Loucy (cell line): ENCODE results near the gene CLMN.

Experiments used
- H2AFZ ChIP-seq: fragments of 200-600 bp; sonication (generic); 2 replicates; pipeline ENCODE4 v1.6.0; 2016; ENCODE audit warnings: antibody characterized with exemption, mild to moderate bottlenecking, low read length, moderate library complexity
- H3F3A ChIP-seq: fragments of 200-600 bp; 2 replicates; pipeline ENCODE4 v1.6.0; 2016; ENCODE audit warnings: antibody characterized with exemption, low read depth, mild to moderate bottlenecking
- H3K27me3 ChIP-seq: fragments of 200-600 bp; sonication (generic); 2 replicates; pipeline ENCODE4 v1.6.1; 2014; ENCODE audit warnings: low read length, mild to moderate bottlenecking; ENCODE audit not compliant: insufficient read depth, poor library complexity, severe bottlenecking
- H3K36me3 ChIP-seq: fragments of 200-600 bp; sonication (generic); 2 replicates; pipeline ENCODE4 v1.6.1; 2016; ENCODE audit warnings: low read length; ENCODE audit not compliant: insufficient read depth
- H3K4me1 ChIP-seq: fragments of 200-600 bp; sonication (generic); 2 replicates; pipeline ENCODE4 v1.5.1; 2014; ENCODE audit warnings: low read length, mild to moderate bottlenecking; ENCODE audit not compliant: insufficient read depth, poor library complexity, severe bottlenecking
- H3K4me2 ChIP-seq: fragments of 200-600 bp; sonication (generic); 2 replicates; pipeline ENCODE4 v1.6.0; 2014; ENCODE audit warnings: antibody characterized with exemption, low read length, low read depth, mild to moderate bottlenecking; ENCODE audit not compliant: poor library complexity, severe bottlenecking
- H3K4me3 ChIP-seq: fragments of 200-600 bp; sonication (generic); 2 replicates; pipeline ENCODE4 v1.5.1; 2014; ENCODE audit warnings: low read length, mild to moderate bottlenecking, mixed read lengths; ENCODE audit not compliant: poor library complexity, severe bottlenecking
- H3K79me2 ChIP-seq: fragments of 200-600 bp; sonication (generic); 2 replicates; pipeline ENCODE4 v1.6.1; 2014; ENCODE audit warnings: low read length; ENCODE audit not compliant: insufficient read depth
- H3K9ac ChIP-seq: fragments of 200-600 bp; sonication (generic); 2 replicates; pipeline ENCODE4 v1.6.0; 2014; ENCODE audit warnings: mild to moderate bottlenecking, low read depth, low read length, moderate library complexity; ENCODE audit not compliant: poor library complexity, severe bottlenecking
- H3K9me2 ChIP-seq: fragments of 200-600 bp; sonication (generic); replicated peaks from 2 replicates; pipeline ENCODE4 v1.6.1; 2016; ENCODE audit warnings: low read depth, low read length, mixed read lengths
- H3K9me3 ChIP-seq: fragments of 200-600 bp; sonication (generic); 2 replicates; pipeline ENCODE4 v1.6.1; 2014; ENCODE audit warnings: mild to moderate bottlenecking, antibody characterized with exemption, low read length, low read depth; ENCODE audit not compliant: insufficient read depth
- H4K20me1 ChIP-seq: fragments of 200-600 bp; sonication (generic); 2 replicates; pipeline ENCODE4 v1.6.0; 2014; ENCODE audit warnings: antibody characterized with exemption, low read length, mild to moderate bottlenecking; ENCODE audit not compliant: insufficient read depth, poor library complexity, severe bottlenecking
- EZH2phosphoT487 ChIP-seq: fragments of 200-600 bp; IDR thresholded peaks from 2 replicates; pipeline ENCODE4 v1.6.1; 2018; ENCODE audit warnings: antibody characterized with exemption, mild to moderate bottlenecking, moderate library complexity, borderline replicate concordance
- TF ChIP-seq, protein P1 (sequence below): fragments of 200-600 bp; sonication (generic); conservative IDR thresholded peaks from 2 replicates; pipeline ENCODE4 v1.5.1; 2014; ENCODE audit warnings: mild to moderate bottlenecking, antibody characterized with exemption, low read length

Gene CLMN

DNA sequence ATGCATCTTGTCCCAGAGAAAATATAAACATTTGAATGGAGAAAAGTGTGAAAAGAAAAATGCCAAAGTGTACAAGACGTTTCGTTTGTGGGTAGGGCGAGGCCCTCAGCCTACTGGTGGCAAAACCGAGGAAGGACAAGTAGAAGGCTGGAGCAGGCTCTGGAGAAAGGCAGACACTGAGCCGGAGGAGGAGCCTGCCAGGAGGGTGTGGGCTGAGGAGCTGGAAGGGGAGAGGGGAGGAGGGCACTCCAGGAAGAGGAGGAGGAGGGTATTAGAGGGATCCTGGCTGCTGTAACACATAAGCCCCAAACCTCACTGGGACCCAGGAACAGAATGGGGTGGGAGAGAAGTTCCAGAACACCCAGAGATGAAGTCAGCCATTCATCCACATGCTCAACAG lies 47.7 kb downstream of the CLMN start:
- no peaks in the 10 kb centered on the region for H4K20me1 ChIP-seq
- H3K79me2 ChIP-seq = no peaks in the 10 kb centered on the region
- H3K4me1 ChIP-seq = peaks cover 15% of the 10 kb centered on the region
- H3K4me2 ChIP-seq = no peak overlapping the region
- H3K36me3 ChIP-seq = no peaks in the 10 kb centered on the region
- no peaks in the 10 kb centered on the region for H3F3A ChIP-seq
- H3K27me3 ChIP-seq = no peaks in the 10 kb centered on the region
- H3K4me3 ChIP-seq = no peak overlapping the region
- no peaks in the 10 kb centered on the region for H3K9me2 ChIP-seq
- H3K9me3 ChIP-seq = no peaks in the 10 kb centered on the region
- H2AFZ ChIP-seq = no peak overlapping the region
- no peak for TF ChIP-seq EZH2phosphoT487
- TF ChIP-seq, protein P1, sequence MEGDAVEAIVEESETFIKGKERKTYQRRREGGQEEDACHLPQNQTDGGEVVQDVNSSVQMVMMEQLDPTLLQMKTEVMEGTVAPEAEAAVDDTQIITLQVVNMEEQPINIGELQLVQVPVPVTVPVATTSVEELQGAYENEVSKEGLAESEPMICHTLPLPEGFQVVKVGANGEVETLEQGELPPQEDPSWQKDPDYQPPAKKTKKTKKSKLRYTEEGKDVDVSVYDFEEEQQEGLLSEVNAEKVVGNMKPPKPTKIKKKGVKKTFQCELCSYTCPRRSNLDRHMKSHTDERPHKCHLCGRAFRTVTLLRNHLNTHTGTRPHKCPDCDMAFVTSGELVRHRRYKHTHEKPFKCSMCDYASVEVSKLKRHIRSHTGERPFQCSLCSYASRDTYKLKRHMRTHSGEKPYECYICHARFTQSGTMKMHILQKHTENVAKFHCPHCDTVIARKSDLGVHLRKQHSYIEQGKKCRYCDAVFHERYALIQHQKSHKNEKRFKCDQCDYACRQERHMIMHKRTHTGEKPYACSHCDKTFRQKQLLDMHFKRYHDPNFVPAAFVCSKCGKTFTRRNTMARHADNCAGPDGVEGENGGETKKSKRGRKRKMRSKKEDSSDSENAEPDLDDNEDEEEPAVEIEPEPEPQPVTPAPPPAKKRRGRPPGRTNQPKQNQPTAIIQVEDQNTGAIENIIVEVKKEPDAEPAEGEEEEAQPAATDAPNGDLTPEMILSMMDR = no peak
- H3K9ac ChIP-seq = no peak overlapping the region

DNA sequence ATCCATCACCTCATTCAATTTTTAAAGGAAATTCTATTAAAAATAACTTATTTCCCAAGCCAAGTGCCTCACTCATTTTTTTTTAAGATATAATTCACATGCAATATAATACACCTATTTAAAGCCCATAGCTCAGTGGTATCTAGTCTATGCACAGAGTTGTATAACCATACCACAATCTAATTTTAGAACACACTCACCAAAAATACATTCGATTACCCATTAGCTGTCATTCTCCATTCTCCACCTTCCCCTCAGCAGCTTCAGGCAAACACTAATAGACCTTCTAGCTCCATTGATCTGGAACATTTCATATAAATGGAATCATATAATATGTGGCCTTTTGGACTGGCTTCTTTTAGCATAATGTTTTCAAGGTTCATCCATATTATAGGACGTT lies 49.5 kb downstream of the CLMN start:
- H3K79me2 ChIP-seq = no peaks in the 10 kb centered on the region
- no peak overlapping the region for H3K4me3 ChIP-seq
- no peaks in the 10 kb centered on the region for H3K27me3 ChIP-seq
- no peaks in the 10 kb centered on the region for H3K36me3 ChIP-seq
- H3K4me2 ChIP-seq = no peak overlapping the region
- no peak for TF ChIP-seq EZH2phosphoT487
- TF ChIP-seq, protein P1 = no peak
- no peaks in the 10 kb centered on the region for H4K20me1 ChIP-seq
- H3K9me3 ChIP-seq = no peaks in the 10 kb centered on the region
- H3K9me2 ChIP-seq = no peaks in the 10 kb centered on the region
- H2AFZ ChIP-seq = no peak overlapping the region
- H3K4me1 ChIP-seq = peaks cover 34% of the 10 kb centered on the region
- no peaks in the 10 kb centered on the region for H3F3A ChIP-seq
- H3K9ac ChIP-seq = no peak overlapping the region

DNA sequence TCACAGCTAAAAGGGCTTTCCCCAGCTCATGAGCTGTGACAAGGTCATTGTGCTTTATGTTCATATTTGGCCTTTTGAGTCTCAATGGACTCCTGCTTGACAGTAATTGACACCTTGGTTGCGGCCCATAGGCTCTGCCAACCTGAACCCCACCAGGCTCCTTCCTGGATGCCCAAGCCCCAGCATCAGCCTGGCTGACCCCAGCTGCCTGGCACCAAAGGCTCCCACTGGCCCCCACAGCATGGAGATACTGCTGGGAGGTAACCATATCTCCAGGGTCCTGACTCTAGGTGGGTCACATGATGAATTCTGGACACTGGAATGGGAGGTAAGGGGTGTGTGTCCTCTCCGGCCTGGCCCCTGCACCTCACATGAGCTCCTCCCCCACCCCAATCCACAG lies 50.2 kb downstream of the CLMN start:
- no peak overlapping the region for H3K4me2 ChIP-seq
- no peak overlapping the region for H3K4me3 ChIP-seq
- no peak overlapping the region for H3K9ac ChIP-seq
- no peak overlapping the region for H2AFZ ChIP-seq
- TF ChIP-seq EZH2phosphoT487 = no peak
- TF ChIP-seq, protein P1 = no peak
- H3K79me2 ChIP-seq = no peaks in the 10 kb centered on the region
- no peaks in the 10 kb centered on the region for H3K27me3 ChIP-seq
- no peaks in the 10 kb centered on the region for H3K9me3 ChIP-seq
- peaks cover 40% of the 10 kb centered on the region for H3K4me1 ChIP-seq
- no peaks in the 10 kb centered on the region for H3K9me2 ChIP-seq
- no peaks in the 10 kb centered on the region for H3F3A ChIP-seq
- H3K36me3 ChIP-seq = no peaks in the 10 kb centered on the region
- no peaks in the 10 kb centered on the region for H4K20me1 ChIP-seq
